ENCODE data around the gene TFF1.

Gene TFF1

DNA sequence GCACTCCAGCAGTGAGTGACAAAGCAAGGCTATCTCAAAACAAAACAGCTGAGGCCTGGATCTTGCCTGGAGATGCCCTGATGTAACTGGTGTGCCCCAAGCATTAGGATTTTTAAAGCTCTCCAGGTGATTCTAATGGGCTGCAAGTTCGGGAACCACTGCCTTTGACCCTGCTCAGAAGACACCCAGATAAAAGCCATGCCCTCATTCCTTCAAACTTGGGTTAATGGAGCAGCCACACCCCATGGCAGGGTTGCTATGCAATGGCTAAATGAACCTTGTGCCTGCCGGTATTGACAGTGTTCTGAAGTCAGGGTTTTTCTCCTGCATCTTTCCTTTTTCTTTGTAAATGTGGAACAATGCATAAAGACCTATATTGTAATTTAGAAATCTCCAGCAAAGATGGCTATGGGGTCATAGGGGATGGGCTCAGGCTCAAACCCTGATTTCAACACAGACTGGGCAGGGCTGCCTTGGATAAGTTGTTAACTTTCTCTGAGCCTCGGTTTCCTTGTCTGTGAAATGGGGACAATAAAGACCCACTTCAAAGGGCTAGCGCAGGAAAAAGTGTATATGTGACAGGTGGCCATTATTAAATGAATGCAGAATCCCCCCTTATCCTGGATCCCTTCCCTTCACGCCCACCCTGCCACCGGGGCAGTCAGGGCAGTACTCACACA is 51.6 kb downstream of the TFF1 start:
- DNase-seq = no peak

DNA sequence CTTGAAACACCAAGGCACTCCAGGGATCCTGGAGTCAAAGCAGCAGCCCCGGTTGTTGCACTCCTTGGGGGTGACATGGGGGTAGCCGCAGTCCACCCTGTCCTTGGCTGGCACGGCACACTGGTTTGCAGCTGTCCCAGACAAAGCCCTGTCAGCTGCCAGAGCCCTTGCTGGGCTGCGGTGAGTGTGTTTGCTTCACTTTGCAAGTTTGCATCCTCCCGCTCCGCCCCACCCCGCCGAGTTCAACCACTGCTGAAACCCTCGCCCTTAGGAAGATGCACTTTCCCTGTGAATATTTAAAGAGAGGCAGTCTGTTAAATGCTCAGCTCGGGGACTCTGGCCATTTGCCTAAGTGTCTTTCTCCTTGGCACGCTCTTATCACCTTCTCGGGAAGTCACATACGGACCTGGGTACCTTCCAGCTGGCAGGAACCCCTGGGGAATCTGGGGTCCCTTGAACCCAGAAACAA is 52.8 kb downstream of the TFF1 start:
- no peak for DNase-seq

DNA sequence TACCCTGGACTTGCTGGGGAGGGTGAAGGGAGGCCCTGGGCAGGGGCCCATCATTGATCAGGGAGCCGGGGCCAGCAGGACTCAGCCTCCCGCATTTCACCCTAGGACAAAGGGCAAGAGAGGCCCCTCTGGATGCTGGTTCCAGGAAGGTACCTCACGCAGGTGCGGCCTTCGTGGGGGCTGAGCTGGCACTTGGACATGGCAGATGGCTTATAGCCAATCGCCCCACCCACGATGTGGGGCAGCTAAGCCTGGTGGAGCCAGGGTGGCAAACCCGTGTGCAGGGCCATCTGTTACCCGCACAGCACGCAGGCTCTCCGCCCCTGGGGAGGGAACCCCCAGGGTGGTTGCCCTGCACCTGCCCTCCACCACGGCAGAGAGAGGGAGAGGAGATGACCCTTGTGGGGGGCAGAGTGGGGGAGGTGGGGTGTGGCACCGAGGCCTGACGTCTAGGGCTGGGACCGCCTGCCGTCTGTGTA is 53.7 kb downstream of the TFF1 start:
- DNase-seq = no peak
